HepG2 (cell line): ENCODE measurements around the gene SYNJ2. TPM values are rescaled to one million over a fixed set of nuclear protein-coding genes. Genes with fewer than 3 reads are reported as not detected.

ENCODE experiments used
- BRD4 ChIP-seq: sonication (generic); formaldehyde crosslinking; IDR thresholded peaks from 2 replicates; pipeline ENCODE4 v1.4.0; 2020; ENCODE audit warnings: missing genetic modification reagents
- HNRNPLL ChIP-seq: fragments of 200-400 bp; formaldehyde crosslinking; IDR thresholded peaks from 2 replicates; pipeline ENCODE4 v1.6.1; 2017; ENCODE audit warnings: mild to moderate bottlenecking, low read depth, low read length; ENCODE audit not compliant: poor library complexity, severe bottlenecking
- MAFF ChIP-seq: IDR thresholded peaks from 2 replicates; pipeline ENCODE4 v1.6.1; 2011; ENCODE audit warnings: low read depth, low read length, improper control_type of control experiment
- MTA3 ChIP-seq: sonication (generic); formaldehyde crosslinking; IDR thresholded peaks from 2 replicates; pipeline ENCODE4 v1.4.0; 2020; ENCODE audit warnings: missing genetic modification reagents
- RFXAP ChIP-seq: sonication (generic); formaldehyde crosslinking; IDR thresholded peaks from 2 replicates; pipeline ENCODE4 v1.4.0; 2020; ENCODE audit warnings: missing genetic modification reagents, borderline replicate concordance
- SAFB2 ChIP-seq: sonication (generic); formaldehyde crosslinking; IDR thresholded peaks from 2 replicates; pipeline ENCODE4 v1.5.1; 2020; ENCODE audit warnings: missing genetic modification reagents, low read depth, mild to moderate bottlenecking, borderline replicate concordance
- TAF1 ChIP-seq: sonication (generic); formaldehyde crosslinking; IDR thresholded peaks from 2 replicates; pipeline ENCODE4 v1.4.0; 2020; ENCODE audit warnings: missing genetic modification reagents
- ZNF205 ChIP-seq: IDR thresholded peaks from 2 replicates; pipeline ENCODE4 v1.6.1; 2018; ENCODE audit warnings: missing biosample characterization, missing genetic modification reagents
- ZNF253 ChIP-seq: sonication (generic); formaldehyde crosslinking; IDR thresholded peaks from 2 replicates; pipeline ENCODE4 v1.8.0; 2022; ENCODE audit warnings: mild to moderate bottlenecking, missing genetic modification reagents, borderline replicate concordance
- ZNF772 ChIP-seq: sonication (generic); formaldehyde crosslinking; IDR thresholded peaks from 2 replicates; pipeline ENCODE4 v1.5.0; 2020; ENCODE audit warnings: mild to moderate bottlenecking, missing genetic modification reagents
- ZNF878 ChIP-seq: sonication (generic); formaldehyde crosslinking; IDR thresholded peaks from 2 replicates; pipeline ENCODE4 v1.8.1; 2023; ENCODE audit warnings: mild to moderate bottlenecking, missing genetic modification reagents, moderate library complexity
- polyA plus RNA-seq, 8 experiments: library from polyadenylated mRNA; depleted of rRNA in 3 of 8; stranded (reverse) in 7 of 8; unstranded in 1 of 8; fragments of >200 nt; fragmentation: Illumina TruSeq in 4 of 8; extraction: Trizol in 4 of 8; gene quantifications; 2 replicates each; pipeline versions ENCODE4 v1.2.1 to v1.2.3, GENCODE V29; 2011 to 2016; ENCODE audit warnings: low read depth in 4 of 8, missing spikeins in 1 of 8, mixed read lengths in 1 of 8; ENCODE audit not compliant: insufficient read depth in 1 of 8
- total RNA-seq, 5 experiments: library from RNA; depleted of rRNA; stranded (reverse); fragments of >200 nt; fragmentation: Illumina TruSeq; extraction: Trizol; gene quantifications; 2 replicates each; pipeline ENCODE4 v1.2.3, GENCODE V29; 2016; ENCODE audit warnings: low read depth in 1 of 5
- TF ChIP-seq, protein P1 (sequence below): sonication (generic); formaldehyde crosslinking; IDR thresholded peaks from 2 replicates; pipeline ENCODE4 v1.5.1; 2020; ENCODE audit warnings: mild to moderate bottlenecking, missing genetic modification reagents, moderate library complexity
- TF ChIP-seq, protein P2 (sequence below): sonication (generic); formaldehyde crosslinking; IDR thresholded peaks from 2 replicates; pipeline ENCODE4 v1.5.1; 2020; ENCODE audit warnings: mild to moderate bottlenecking, missing genetic modification reagents

The SYNJ2 gene
- total and polyA plus RNA-seq, 2 of the 13 experiments (the other 11 are each of a cell fraction or from before 2014, with no cell fraction given), result 39.1 to 57.6 TPM

DNA sequence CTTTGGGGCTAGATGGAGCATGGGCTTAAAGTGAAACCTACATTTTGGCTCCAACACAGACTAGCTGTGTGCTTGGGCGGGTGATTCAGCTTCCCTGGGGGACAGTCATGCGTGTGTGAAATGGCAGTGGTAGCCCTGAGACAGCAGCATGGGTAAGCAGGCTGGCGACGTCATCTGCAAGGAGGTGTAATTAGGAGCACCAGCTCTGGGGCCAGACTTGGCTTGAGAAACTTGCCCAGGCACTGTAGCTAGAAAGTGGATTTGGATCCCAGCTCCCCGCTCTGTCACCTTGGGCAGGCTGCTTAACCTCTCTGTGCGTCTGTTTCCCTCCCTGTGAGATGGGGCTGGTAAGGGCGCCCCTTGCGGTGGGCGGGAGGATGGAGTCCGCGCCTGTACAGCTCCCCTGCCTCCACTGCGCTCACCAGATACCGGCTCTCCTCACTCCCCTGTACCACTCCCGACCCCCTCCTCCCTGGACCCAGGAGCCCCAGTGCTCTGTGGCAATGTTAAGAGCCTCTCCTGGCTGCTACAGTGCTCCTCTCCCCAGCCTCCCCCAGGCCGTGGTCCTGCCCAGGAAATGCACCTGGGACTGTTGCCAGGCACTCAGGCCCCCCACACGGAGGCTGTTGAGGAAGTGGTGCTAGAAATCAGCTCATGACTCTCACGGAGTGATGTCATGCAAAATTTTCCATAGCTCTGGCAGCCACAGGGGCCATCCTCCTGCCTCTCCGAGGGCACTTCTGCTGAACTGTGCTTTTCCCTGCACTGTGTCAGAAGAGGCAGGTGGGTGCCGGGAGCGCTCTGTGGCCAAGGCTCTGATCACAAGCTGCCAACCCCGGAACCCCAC lies 44.6 kb downstream of the SYNJ2 start (continued):
- TF ChIP-seq MAFF (peak; percentile 20; the same call in 1 of the 2 replicates), ZNF253 (0 out of 2 replicates have a peak, but pooled peaks have one; percentile 53), ZNF772 (CRISPR knock-in tag) (no peak), ZNF205 (CRISPR knock-in tag) (peak; percentile 61; the same call in 1 of the 2 replicates), MTA3 (CRISPR knock-in tag) (no peak), RFXAP (CRISPR knock-in tag) (0 out of 2 replicates have a peak, but pooled peaks have one; percentile 25), SAFB2 (CRISPR knock-in tag) (peak; percentile 78; the same call in 1 of the 2 replicates), TAF1 (CRISPR knock-in tag) (0 out of 2 replicates have a peak, but pooled peaks have one; percentile 25), HNRNPLL (no peak), BRD4 (CRISPR knock-in tag) (0 out of 2 replicates have a peak, but pooled peaks have one; percentile 40), ZNF878 (CRISPR knock-in tag) (peak; percentile 27; the same call in 1 of the 2 replicates)
- TF ChIP-seq, protein P1, sequence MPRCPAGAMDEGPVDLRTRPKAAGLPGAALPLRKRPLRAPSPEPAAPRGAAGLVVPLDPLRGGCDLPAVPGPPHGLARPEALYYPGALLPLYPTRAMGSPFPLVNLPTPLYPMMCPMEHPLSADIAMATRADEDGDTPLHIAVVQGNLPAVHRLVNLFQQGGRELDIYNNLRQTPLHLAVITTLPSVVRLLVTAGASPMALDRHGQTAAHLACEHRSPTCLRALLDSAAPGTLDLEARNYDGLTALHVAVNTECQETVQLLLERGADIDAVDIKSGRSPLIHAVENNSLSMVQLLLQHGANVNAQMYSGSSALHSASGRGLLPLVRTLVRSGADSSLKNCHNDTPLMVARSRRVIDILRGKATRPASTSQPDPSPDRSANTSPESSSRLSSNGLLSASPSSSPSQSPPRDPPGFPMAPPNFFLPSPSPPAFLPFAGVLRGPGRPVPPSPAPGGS (CRISPR knock-in tag), result 0 out of 2 replicates have a peak, but pooled peaks have one; percentile 48
- TF ChIP-seq, protein P2, sequence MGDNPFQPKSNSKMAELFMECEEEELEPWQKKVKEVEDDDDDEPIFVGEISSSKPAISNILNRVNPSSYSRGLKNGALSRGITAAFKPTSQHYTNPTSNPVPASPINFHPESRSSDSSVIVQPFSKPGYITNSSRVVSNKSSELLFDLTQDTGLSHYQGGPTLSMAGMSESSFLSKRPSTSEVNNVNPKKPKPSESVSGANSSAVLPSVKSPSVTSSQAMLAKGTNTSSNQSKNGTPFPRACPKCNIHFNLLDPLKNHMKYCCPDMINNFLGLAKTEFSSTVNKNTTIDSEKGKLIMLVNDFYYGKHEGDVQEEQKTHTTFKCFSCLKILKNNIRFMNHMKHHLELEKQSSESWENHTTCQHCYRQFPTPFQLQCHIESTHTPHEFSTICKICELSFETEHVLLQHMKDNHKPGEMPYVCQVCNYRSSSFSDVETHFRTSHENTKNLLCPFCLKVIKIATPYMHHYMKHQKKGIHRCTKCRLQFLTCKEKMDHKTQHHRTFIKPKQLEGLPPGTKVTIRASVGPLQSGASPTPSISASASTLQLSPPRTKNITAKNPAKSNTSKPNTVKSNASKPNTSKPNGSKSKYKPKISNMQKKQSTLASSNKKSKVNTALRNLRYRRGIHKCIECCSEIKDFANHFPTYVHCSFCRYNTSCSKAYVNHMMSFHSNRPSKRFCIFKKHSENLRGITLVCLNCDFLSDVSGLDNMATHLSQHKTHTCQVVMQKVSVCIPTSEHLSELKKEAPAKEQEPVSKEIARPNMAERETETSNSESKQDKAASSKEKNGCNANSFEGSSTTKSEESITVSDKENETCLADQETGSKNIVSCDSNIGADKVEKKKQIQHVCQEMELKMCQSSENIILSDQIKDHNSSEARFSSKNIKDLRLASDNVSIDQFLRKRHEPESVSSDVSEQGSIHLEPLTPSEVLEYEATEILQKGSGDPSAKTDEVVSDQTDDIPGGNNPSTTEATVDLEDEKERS (CRISPR knock-in tag), result no peak
